HepG2 (cell line): Measurements from ENCODE around the gene TTLL11. TPM values are rescaled to one million over a fixed set of nuclear protein-coding genes. Genes with fewer than 3 reads are reported as not detected.

Experiments
- ATF5 ChIP-seq: sonication (generic); formaldehyde crosslinking; IDR thresholded peaks from 2 replicates; pipeline ENCODE4 v1.4.0; 2020; ENCODE audit warnings: mild to moderate bottlenecking, low read depth, missing genetic modification reagents
- CBX1 ChIP-seq: IDR thresholded peaks from one replicate; pipeline ENCODE4 v1.6.1; 2016; ENCODE audit warnings: antibody characterized with exemption, low read depth
- HMGA1 ChIP-seq: sonication (generic); formaldehyde crosslinking; conservative IDR thresholded peaks from 2 replicates; pipeline ENCODE4 v1.4.0; 2020; ENCODE audit warnings: missing genetic modification reagents
- HNF4A ChIP-seq: sonication (generic); formaldehyde crosslinking; IDR thresholded peaks from 2 replicates; pipeline ENCODE4 v1.4.0; 2020; ENCODE audit warnings: missing genetic modification reagents
- KAT7 ChIP-seq: IDR thresholded peaks from 2 replicates; pipeline ENCODE4 v1.6.1; 2018; ENCODE audit warnings: borderline replicate concordance, missing compliant biosample characterization
- KLF13 ChIP-seq: sonication (generic); formaldehyde crosslinking; IDR thresholded peaks from 2 replicates; pipeline ENCODE4 v1.4.0; 2020; ENCODE audit warnings: mild to moderate bottlenecking, missing genetic modification reagents
- MEF2D ChIP-seq: sonication (generic); formaldehyde crosslinking; IDR thresholded peaks from 2 replicates; pipeline ENCODE4 v1.5.1; 2020; ENCODE audit warnings: mild to moderate bottlenecking, missing genetic modification reagents
- NR2C2 ChIP-seq: sonication (generic); formaldehyde crosslinking; IDR thresholded peaks from 2 replicates; pipeline ENCODE4 v1.4.0; 2020; ENCODE audit warnings: missing genetic modification reagents, mild to moderate bottlenecking, moderate library complexity, borderline replicate concordance
- PHF20 ChIP-seq: sonication (generic); formaldehyde crosslinking; IDR thresholded peaks from 2 replicates; pipeline ENCODE4 v1.5.0; 2020; ENCODE audit warnings: mild to moderate bottlenecking, missing genetic modification reagents
- ZFP41 ChIP-seq: sonication (generic); formaldehyde crosslinking; IDR thresholded peaks from 2 replicates; pipeline ENCODE4 v1.4.0; 2020; ENCODE audit warnings: mild to moderate bottlenecking, missing genetic modification reagents, borderline replicate concordance
- ZSCAN9 ChIP-seq: IDR thresholded peaks from 2 replicates; pipeline ENCODE4 v1.6.1; 2016; ENCODE audit warnings: borderline replicate concordance
- polyA plus RNA-seq, 8 experiments: library from polyadenylated mRNA; depleted of rRNA in 3 of 8; stranded (reverse) in 7 of 8; unstranded in 1 of 8; fragments of >200 nt; fragmentation: Illumina TruSeq in 4 of 8; extraction: Trizol in 4 of 8; gene quantifications; 2 replicates each; pipeline versions ENCODE4 v1.2.1 to v1.2.3, GENCODE V29; 2011 to 2016; ENCODE audit warnings: low read depth in 4 of 8, missing spikeins in 1 of 8, mixed read lengths in 1 of 8; ENCODE audit not compliant: insufficient read depth in 1 of 8
- total RNA-seq, 5 experiments: library from RNA; depleted of rRNA; stranded (reverse); fragments of >200 nt; fragmentation: Illumina TruSeq; extraction: Trizol; gene quantifications; 2 replicates each; pipeline ENCODE4 v1.2.3, GENCODE V29; 2016; ENCODE audit warnings: low read depth in 1 of 5
- TF ChIP-seq, protein P1 (sequence below): sonication (generic); formaldehyde crosslinking; IDR thresholded peaks from 2 replicates; pipeline ENCODE4 v1.4.0; 2020; ENCODE audit warnings: missing genetic modification reagents
- TF ChIP-seq, protein P2 (sequence below): sonication (generic); formaldehyde crosslinking; IDR thresholded peaks from 2 replicates; pipeline ENCODE4 v1.4.0; 2020; ENCODE audit warnings: missing genetic modification reagents
- TF ChIP-seq, protein P3 (sequence below): sonication (generic); formaldehyde crosslinking; IDR thresholded peaks from 2 replicates; pipeline ENCODE4 v1.5.0; 2020; ENCODE audit warnings: missing genetic modification reagents
- TF ChIP-seq, protein P4 (sequence below): IDR thresholded peaks from 2 replicates; pipeline ENCODE4 v1.6.1; 2016; ENCODE audit warnings: missing compliant biosample characterization, missing genetic modification reagents, borderline replicate concordance
- TF ChIP-seq, protein P5 (sequence below): IDR thresholded peaks from 2 replicates; pipeline ENCODE4 v1.6.1; 2016; ENCODE audit warnings: low read depth

The TTLL11 gene
- total and polyA plus RNA-seq, 2 of the 13 experiments (the other 11 are each of a cell fraction or from before 2014, with no cell fraction given), result 4.5 to 5.2 TPM

GRCh38 chr9:122092611-122093506 is at the start of gene TTLL11 (continued):
- TF ChIP-seq, protein P1, sequence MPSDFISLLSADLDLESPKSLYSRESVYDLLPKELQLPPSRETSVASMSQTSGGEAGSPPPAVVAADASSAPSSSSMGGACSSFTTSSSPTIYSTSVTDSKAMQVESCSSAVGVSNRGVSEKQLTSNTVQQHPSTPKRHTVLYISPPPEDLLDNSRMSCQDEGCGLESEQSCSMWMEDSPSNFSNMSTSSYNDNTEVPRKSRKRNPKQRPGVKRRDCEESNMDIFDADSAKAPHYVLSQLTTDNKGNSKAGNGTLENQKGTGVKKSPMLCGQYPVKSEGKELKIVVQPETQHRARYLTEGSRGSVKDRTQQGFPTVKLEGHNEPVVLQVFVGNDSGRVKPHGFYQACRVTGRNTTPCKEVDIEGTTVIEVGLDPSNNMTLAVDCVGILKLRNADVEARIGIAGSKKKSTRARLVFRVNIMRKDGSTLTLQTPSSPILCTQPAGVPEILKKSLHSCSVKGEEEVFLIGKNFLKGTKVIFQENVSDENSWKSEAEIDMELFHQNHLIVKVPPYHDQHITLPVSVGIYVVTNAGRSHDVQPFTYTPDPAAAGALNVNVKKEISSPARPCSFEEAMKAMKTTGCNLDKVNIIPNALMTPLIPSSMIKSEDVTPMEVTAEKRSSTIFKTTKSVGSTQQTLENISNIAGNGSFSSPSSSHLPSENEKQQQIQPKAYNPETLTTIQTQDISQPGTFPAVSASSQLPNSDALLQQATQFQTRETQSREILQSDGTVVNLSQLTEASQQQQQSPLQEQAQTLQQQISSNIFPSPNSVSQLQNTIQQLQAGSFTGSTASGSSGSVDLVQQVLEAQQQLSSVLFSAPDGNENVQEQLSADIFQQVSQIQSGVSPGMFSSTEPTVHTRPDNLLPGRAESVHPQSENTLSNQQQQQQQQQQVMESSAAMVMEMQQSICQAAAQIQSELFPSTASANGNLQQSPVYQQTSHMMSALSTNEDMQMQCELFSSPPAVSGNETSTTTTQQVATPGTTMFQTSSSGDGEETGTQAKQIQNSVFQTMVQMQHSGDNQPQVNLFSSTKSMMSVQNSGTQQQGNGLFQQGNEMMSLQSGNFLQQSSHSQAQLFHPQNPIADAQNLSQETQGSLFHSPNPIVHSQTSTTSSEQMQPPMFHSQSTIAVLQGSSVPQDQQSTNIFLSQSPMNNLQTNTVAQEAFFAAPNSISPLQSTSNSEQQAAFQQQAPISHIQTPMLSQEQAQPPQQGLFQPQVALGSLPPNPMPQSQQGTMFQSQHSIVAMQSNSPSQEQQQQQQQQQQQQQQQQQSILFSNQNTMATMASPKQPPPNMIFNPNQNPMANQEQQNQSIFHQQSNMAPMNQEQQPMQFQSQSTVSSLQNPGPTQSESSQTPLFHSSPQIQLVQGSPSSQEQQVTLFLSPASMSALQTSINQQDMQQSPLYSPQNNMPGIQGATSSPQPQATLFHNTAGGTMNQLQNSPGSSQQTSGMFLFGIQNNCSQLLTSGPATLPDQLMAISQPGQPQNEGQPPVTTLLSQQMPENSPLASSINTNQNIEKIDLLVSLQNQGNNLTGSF (CRISPR knock-in tag), result no peak
- TF ChIP-seq, protein P2, sequence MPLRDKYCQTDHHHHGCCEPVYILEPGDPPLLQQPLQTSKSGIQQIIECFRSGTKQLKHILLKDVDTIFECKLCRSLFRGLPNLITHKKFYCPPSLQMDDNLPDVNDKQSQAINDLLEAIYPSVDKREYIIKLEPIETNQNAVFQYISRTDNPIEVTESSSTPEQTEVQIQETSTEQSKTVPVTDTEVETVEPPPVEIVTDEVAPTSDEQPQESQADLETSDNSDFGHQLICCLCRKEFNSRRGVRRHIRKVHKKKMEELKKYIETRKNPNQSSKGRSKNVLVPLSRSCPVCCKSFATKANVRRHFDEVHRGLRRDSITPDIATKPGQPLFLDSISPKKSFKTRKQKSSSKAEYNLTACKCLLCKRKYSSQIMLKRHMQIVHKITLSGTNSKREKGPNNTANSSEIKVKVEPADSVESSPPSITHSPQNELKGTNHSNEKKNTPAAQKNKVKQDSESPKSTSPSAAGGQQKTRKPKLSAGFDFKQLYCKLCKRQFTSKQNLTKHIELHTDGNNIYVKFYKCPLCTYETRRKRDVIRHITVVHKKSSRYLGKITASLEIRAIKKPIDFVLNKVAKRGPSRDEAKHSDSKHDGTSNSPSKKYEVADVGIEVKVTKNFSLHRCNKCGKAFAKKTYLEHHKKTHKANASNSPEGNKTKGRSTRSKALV (CRISPR knock-in tag), result no peak
- TF ChIP-seq KAT7, result peak; percentile 80; the same call in 1 of the 2 replicates
- TF ChIP-seq ATF5 (CRISPR knock-in tag), result no peak
- peak; percentile 89 for TF ChIP-seq NR2C2 (CRISPR knock-in tag)
- peak; percentile 84 for TF ChIP-seq CBX1
- TF ChIP-seq, protein P3, sequence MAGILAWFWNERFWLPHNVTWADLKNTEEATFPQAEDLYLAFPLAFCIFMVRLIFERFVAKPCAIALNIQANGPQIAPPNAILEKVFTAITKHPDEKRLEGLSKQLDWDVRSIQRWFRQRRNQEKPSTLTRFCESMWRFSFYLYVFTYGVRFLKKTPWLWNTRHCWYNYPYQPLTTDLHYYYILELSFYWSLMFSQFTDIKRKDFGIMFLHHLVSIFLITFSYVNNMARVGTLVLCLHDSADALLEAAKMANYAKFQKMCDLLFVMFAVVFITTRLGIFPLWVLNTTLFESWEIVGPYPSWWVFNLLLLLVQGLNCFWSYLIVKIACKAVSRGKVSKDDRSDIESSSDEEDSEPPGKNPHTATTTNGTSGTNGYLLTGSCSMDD (CRISPR knock-in tag), result no peak
- TF ChIP-seq, protein P4, sequence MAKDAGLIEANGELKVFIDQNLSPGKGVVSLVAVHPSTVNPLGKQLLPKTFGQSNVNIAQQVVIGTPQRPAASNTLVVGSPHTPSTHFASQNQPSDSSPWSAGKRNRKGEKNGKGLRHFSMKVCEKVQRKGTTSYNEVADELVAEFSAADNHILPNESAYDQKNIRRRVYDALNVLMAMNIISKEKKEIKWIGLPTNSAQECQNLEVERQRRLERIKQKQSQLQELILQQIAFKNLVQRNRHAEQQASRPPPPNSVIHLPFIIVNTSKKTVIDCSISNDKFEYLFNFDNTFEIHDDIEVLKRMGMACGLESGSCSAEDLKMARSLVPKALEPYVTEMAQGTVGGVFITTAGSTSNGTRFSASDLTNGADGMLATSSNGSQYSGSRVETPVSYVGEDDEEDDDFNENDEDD, result peak; percentile 57; the same call in 1 of the 2 replicates
- TF ChIP-seq KLF13 (CRISPR knock-in tag), result peak; percentile 27; the same call in 1 of the 2 replicates
- peak; percentile 62; the same call in 1 of the 2 replicates for TF ChIP-seq ZSCAN9
- TF ChIP-seq ZFP41 (CRISPR knock-in tag), result no peak
- TF ChIP-seq HNF4A, result peak; percentile 34; the same call in 1 of the 2 replicates
- no peak for TF ChIP-seq HMGA1 (CRISPR knock-in tag)
- TF ChIP-seq, protein P5, sequence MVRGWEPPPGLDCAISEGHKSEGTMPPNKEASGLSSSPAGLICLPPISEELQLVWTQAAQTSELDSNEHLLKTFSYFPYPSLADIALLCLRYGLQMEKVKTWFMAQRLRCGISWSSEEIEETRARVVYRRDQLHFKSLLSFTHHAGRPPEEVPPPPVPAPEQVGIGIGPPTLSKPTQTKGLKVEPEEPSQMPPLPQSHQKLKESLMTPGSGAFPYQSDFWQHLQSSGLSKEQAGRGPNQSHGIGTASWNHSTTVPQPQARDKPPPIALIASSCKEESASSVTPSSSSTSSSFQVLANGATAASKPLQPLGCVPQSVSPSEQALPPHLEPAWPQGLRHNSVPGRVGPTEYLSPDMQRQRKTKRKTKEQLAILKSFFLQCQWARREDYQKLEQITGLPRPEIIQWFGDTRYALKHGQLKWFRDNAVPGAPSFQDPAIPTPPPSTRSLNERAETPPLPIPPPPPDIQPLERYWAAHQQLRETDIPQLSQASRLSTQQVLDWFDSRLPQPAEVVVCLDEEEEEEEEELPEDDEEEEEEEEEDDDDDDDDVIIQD (CRISPR knock-in tag), result peak; percentile 74
- TF ChIP-seq PHF20 (CRISPR knock-in tag), result peak; percentile 77
- TF ChIP-seq MEF2D (CRISPR knock-in tag), result peak; percentile 59; the same call in 1 of the 2 replicates
